Measurements from ENCODE around the gene SRXN1.
"Not testable (repeated sequence)": the region's sequence is repeated elsewhere in the genome, so short reads cannot be mapped to it uniquely, and the experiment has no call there.

Gene SRXN1

GRCh38 chr20:653110-653589 lies at the start of gene SRXN1:
TSS of gene SRXN1 (minus strand) at chr20:653200. CDS start at chr20:653185, 15 bp downstream.
- peak; percentile 83 for DNase-seq

GRCh38 chr20:701401-702129 lies 48.6 kb upstream of the SRXN1 start:
- no peak for DNase-seq

GRCh38 chr20:699811-700338 lies 46.9 kb upstream of the SRXN1 start:
- peak; percentile 43 for DNase-seq

GRCh38 chr20:699342-699741 lies 46.3 kb upstream of the SRXN1 start:
- no peak for DNase-seq

- DNase-seq, result peak; percentile 46
These were observed 45.3 kb upstream of the SRXN1 start for GRCh38 chr20:698276-698675.

- no peak for DNase-seq
These were observed 44.8 kb upstream of the SRXN1 start for GRCh38 chr20:697826-698225.

- no peak for DNase-seq
These were observed 42.3 kb upstream of the SRXN1 start for GRCh38 chr20:695165-695866.

GRCh38 chr20:694496-694895 lies 41.5 kb upstream of the SRXN1 start:
- DNase-seq, result no peak

- not testable (repeated sequence) for DNase-seq
These were observed 40.8 kb upstream of the SRXN1 start for GRCh38 chr20:693786-694185.

- DNase-seq, result no peak
These were observed 39.0 kb upstream of the SRXN1 start for GRCh38 chr20:692044-692443.

GRCh38 chr20:689947-690346 lies 36.9 kb upstream of the SRXN1 start:
- no peak for DNase-seq

- DNase-seq, result no peak
These were observed 36.3 kb upstream of the SRXN1 start for GRCh38 chr20:689348-689747.

GRCh38 chr20:688809-689212 lies 35.8 kb upstream of the SRXN1 start:
- DNase-seq, result peak; percentile 96

GRCh38 chr20:687468-688203 lies 34.6 kb upstream of the SRXN1 start:
- no peak for DNase-seq

GRCh38 chr20:684676-685319 lies 31.8 kb upstream of the SRXN1 start:
- DNase-seq, result no peak

GRCh38 chr20:682123-682522 lies 29.1 kb upstream of the SRXN1 start:
- no peak for DNase-seq

- DNase-seq, result no peak
These were observed 27.7 kb upstream of the SRXN1 start for GRCh38 chr20:680638-681187.

GRCh38 chr20:677957-678356 lies 25.0 kb upstream of the SRXN1 start:
- no peak for DNase-seq

- DNase-seq, result no peak
These were observed 24.0 kb upstream of the SRXN1 start for GRCh38 chr20:676967-677366.

GRCh38 chr20:676315-676937 lies 23.4 kb upstream of the SRXN1 start:
- peak; percentile 62 for DNase-seq

GRCh38 chr20:675453-676314 lies 22.7 kb upstream of the SRXN1 start, which contains the start of gene SCRT2:
TSS of gene SCRT2 (minus strand) at chr20:675802. CDS start at chr20:675601, 201 bp downstream.
- peak; percentile 81 for DNase-seq
